IPS DF 19.7 (cell line): ENCODE measurements around the gene IP6K2.

ENCODE experiments used
- DNase-seq: peaks from one replicate; pipeline ENCODE4 v3.0.0-alpha.2; 2013; ENCODE audit warnings: low read depth, low spot score

IP6K2 gene

GRCh38 chr3:48639944-48640606 is 76.9 kb downstream of the IP6K2 start:
- no peak for DNase-seq
